ENCODE data around the gene STKLD1. TPM values are rescaled to one million over a fixed set of nuclear protein-coding genes. Genes with fewer than 3 reads are reported as not detected.
A peak's percentile ranks its signal among the peaks of the same experiment; 100 is the strongest.

The STKLD1 gene
- total RNA-seq, 4 donors from 2014 or later, result 0.38 TPM; not detected in 3

GRCh38 chr9:133369422-133369821 lies 6.7 kb upstream of the STKLD1 start:
- Histone ChIP-seq H3K27ac (peak overlapping the region in 1 of 4 donors; percentile 63), H3K27me3 (no peaks in the 10 kb centered on the region), H3K9me3 (no peaks in the 10 kb centered on the region), H3K4me3 (no peak overlapping the region), H3K36me3 (peaks cover 17 to 67% (median 24%) of the 10 kb centered on the region in 3 donors), H3K4me1 (peaks cover 58 to 100% (median 70%) of the 10 kb centered on the region in 3 donors)
- intact Hi-C loops (cut with DNase I), result no loop called here
- 68 to 73% methylated on average over 4 of the region's 6 CpGs for WGBS, 2 donors
- TF ChIP-seq, protein P1, sequence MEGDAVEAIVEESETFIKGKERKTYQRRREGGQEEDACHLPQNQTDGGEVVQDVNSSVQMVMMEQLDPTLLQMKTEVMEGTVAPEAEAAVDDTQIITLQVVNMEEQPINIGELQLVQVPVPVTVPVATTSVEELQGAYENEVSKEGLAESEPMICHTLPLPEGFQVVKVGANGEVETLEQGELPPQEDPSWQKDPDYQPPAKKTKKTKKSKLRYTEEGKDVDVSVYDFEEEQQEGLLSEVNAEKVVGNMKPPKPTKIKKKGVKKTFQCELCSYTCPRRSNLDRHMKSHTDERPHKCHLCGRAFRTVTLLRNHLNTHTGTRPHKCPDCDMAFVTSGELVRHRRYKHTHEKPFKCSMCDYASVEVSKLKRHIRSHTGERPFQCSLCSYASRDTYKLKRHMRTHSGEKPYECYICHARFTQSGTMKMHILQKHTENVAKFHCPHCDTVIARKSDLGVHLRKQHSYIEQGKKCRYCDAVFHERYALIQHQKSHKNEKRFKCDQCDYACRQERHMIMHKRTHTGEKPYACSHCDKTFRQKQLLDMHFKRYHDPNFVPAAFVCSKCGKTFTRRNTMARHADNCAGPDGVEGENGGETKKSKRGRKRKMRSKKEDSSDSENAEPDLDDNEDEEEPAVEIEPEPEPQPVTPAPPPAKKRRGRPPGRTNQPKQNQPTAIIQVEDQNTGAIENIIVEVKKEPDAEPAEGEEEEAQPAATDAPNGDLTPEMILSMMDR (IDR thresholded peaks at IDR 0.05), result no peak
- TF ChIP-seq POLR2A (IDR thresholded peaks at IDR 0.05), result no peak
- no peak for DNase-seq

GRCh38 chr9:133369933-133370332 lies 6.2 kb upstream of the STKLD1 start:
- peak overlapping the region in 2 of 4 donors; percentile 54 to 63 for H3K27ac ChIP-seq
- intact Hi-C loops (cut with DNase I), result no loop called here
- H3K9me3 ChIP-seq, result no peaks in the 10 kb centered on the region
- peaks cover 17 to 62% (median 21%) of the 10 kb centered on the region in 3 donors for H3K36me3 ChIP-seq
- TF ChIP-seq, protein P1 (IDR thresholded peaks at IDR 0.05), result no peak
- no peak for TF ChIP-seq POLR2A (IDR thresholded peaks at IDR 0.05)
- DNase-seq, result no peak
- no peaks in the 10 kb centered on the region for H3K27me3 ChIP-seq
- H3K4me3 ChIP-seq, result no peak overlapping the region
- peaks cover 55 to 100% (median 69%) of the 10 kb centered on the region in 3 donors for H3K4me1 ChIP-seq
- WGBS, 2 donors, result 77 to 87% methylated on average over 3 to 5 of the region's 7 CpGs

DNA sequence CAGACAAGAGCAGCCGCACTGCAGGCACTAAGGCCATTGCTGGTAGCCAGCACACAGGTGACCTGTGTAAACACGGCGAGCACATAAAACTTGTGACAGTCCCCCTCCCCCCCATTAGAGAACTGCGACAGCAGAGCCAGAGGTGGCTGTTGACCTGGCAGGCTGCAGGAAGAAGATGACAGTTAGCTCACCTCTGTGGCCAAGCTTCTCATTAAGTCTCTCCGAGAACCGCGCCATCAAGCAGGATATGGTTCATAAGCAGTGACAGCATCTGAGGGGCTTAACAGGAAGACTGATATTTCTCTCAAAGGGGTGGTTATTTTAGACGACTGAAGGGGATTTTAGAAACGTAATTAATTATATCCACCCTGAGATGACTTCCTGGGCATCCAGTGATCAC lies 5.5 kb upstream of the STKLD1 start:
- TF ChIP-seq, protein P1 (IDR thresholded peaks at IDR 0.05), result no peak
- TF ChIP-seq POLR2A (IDR thresholded peaks at IDR 0.05), result no peak
- DNase-seq, result no peak
- intact Hi-C loops (cut with DNase I), result no loop called here
- no peaks in the 10 kb centered on the region for H3K9me3 ChIP-seq
- peaks cover 15 to 55% (median 17%) of the 10 kb centered on the region in 3 donors for H3K36me3 ChIP-seq
- peak overlapping the region in 3 of 4 donors; percentile 27 to 63 (median 54) for H3K27ac ChIP-seq
- H3K27me3 ChIP-seq, result no peaks in the 10 kb centered on the region
- WGBS, 2 donors, result 57 to 67% methylated on average over 7 to 9 of the region's 9 CpGs
- peaks cover 47 to 97% (median 64%) of the 10 kb centered on the region in 3 donors for H3K4me1 ChIP-seq
- H3K4me3 ChIP-seq, result no peak overlapping the region

- Histone ChIP-seq H3K4me3 (peak overlapping the region in 1 of 4 donors; percentile 16), H3K27ac (peak overlapping the region; percentile 36 to 63 (median 46)), H3K9me3 (no peaks in the 10 kb centered on the region), H3K27me3 (no peaks in the 10 kb centered on the region), H3K36me3 (peaks cover 11 to 49% (median 12%) of the 10 kb centered on the region in 3 donors), H3K4me1 (peaks cover 46 to 92% (median 64%) of the 10 kb centered on the region in 3 donors)
- no peak for TF ChIP-seq POLR2A (IDR thresholded peaks at IDR 0.05)
- TF ChIP-seq, protein P1 (IDR thresholded peaks at IDR 0.05), result no peak
- 35 to 44% methylated on average over 12 of the region's 12 CpGs for WGBS, 2 donors
- intact Hi-C loops (cut with DNase I), result no loop called here
- no peak for DNase-seq
Observed at GRCh38 chr9:133371261-133371711, 4.9 kb upstream of the STKLD1 start.

GRCh38 chr9:133372144-133372543 lies 4.0 kb upstream of the STKLD1 start:
- no peak for DNase-seq
- TF ChIP-seq, protein P1 (IDR thresholded peaks at IDR 0.05), result no peak
- no peak for TF ChIP-seq POLR2A (IDR thresholded peaks at IDR 0.05)
- no peaks in the 10 kb centered on the region for H3K27me3 ChIP-seq
- intact Hi-C loops (cut with DNase I), result no loop called here
- H3K27ac ChIP-seq, result peak overlapping the region; percentile 8 to 63 (median 44)
- H3K4me1 ChIP-seq, result peaks cover 46 to 92% (median 72%) of the 10 kb centered on the region in 3 donors
- 47 to 59% methylated on average over 3 to 6 of the region's 7 CpGs for WGBS, 2 donors
- peaks cover 3 to 40% (median 4%) of the 10 kb centered on the region in 3 donors for H3K36me3 ChIP-seq
- H3K9me3 ChIP-seq, result no peaks in the 10 kb centered on the region
- H3K4me3 ChIP-seq, result peak overlapping the region in 1 of 4 donors; percentile 12

Measured in esophagus squamous epithelium (tissue), 5 donors.